Spleen (tissue), 11 donors: Measurements from ENCODE around the gene TM9SF3. TPM values are rescaled to one million over a fixed set of nuclear protein-coding genes. Genes with fewer than 3 reads are reported as not detected.

Experiments used
- DNase-seq: peaks from one replicate; pipeline ENCODE4 v3.0.0-alpha.2; 2020
- H3K27ac ChIP-seq, 8 donors: fragments of 200-600 bp; sonication (generic) in 7 of 8; 1 replicate in 4 of 8; 2 replicates in 4 of 8; pipeline versions ENCODE4 v1.5.0 to v1.8.0; 2016 to 2021; ENCODE audit warnings: inconsistent platforms in 4 of 8, mild to moderate bottlenecking in 4 of 8, moderate library complexity in 1 of 8
- H3K27me3 ChIP-seq, 7 donors: fragments of 200-600 bp; sonication (generic) in 6 of 7; replicated peaks in 1 of 7; 1 replicate in 4 of 7; 2 replicates in 3 of 7; pipeline versions ENCODE4 v1.5.0 to v1.8.0; 2016 to 2021; ENCODE audit warnings: inconsistent platforms in 3 of 7, mild to moderate bottlenecking in 1 of 7
- H3K36me3 ChIP-seq, 6 donors: fragments of 200-600 bp; sonication (generic) in 5 of 6; 1 replicate in 4 of 6; 2 replicates in 2 of 6; pipeline versions ENCODE4 v1.5.0 to v1.8.0; 2016 to 2021; ENCODE audit warnings: inconsistent platforms in 2 of 6
- H3K4me1 ChIP-seq, 6 donors: fragments of 200-600 bp; sonication (generic) in 5 of 6; 1 replicate in 3 of 6; 2 replicates in 3 of 6; pipeline versions ENCODE4 v1.5.0 to v1.8.0; 2016 to 2021; ENCODE audit warnings: inconsistent platforms in 3 of 6
- H3K4me3 ChIP-seq, 8 donors: fragments of 200-600 bp; sonication (generic) in 7 of 8; 1 replicate in 4 of 8; 2 replicates in 4 of 8; pipeline versions ENCODE4 v1.5.0 to v1.8.0; 2016 to 2021; ENCODE audit warnings: inconsistent platforms in 4 of 8, mild to moderate bottlenecking in 4 of 8, moderate library complexity in 2 of 8
- H3K9me3 ChIP-seq, 8 donors: fragments of 200-600 bp; sonication (generic) in 7 of 8; 1 replicate in 4 of 8; 2 replicates in 4 of 8; pipeline versions ENCODE4 v1.5.0 to v1.8.0; 2016 to 2021; ENCODE audit warnings: inconsistent platforms in 4 of 8
- CTCF ChIP-seq, 11 experiments: fragments of 200-600 bp in 7 of 11; fragments of 450-650 bp in 4 of 11; sonication (generic) in 4 of 11; IDR thresholded peaks in 8 of 11; conservative IDR thresholded peaks in 3 of 11; 1 replicate in 7 of 11; 2 replicates in 4 of 11; pipeline versions ENCODE4 v1.4.0 to v1.8.0; 2016 to 2021; ENCODE audit warnings: antibody characterized with exemption in 11 of 11, inconsistent platforms in 4 of 11, mild to moderate bottlenecking in 1 of 11
- POLR2A ChIP-seq, 3 donors: fragments of 450-650 bp; IDR thresholded peaks; one replicate each; pipeline ENCODE4 v1.5.1; 2017; ENCODE audit warnings: antibody characterized with exemption in 3 of 3, mild to moderate bottlenecking in 1 of 3
- POLR2AphosphoS5 ChIP-seq, 3 donors: sonication (generic); formaldehyde crosslinking; IDR thresholded peaks; one replicate each; pipeline ENCODE4 v1.5.1; 2017; ENCODE audit warnings: antibody characterized with exemption in 3 of 3
- WGBS, 5 donors: extraction: QIAGEN DNeasy Blood & Tissue Kit in 3 of 5; methylation state at CpG; one replicate each; pipeline versions ENCODE4 v1.1.5 to v1.1.7; 2013 to 2018; 5-methylcytosine and 5-hydroxymethylcytosine counted together
- intact Hi-C: fragments of 100-400 bp; cut with DNase I; formaldehyde crosslinking; loops from one replicate; pipeline ENCODE4 v1.15.0; 2023; ENCODE audit warnings: low total_unique reads
- polyA plus RNA-seq, 3 donors: library from polyadenylated mRNA; stranded (reverse); fragments of 200-250 nt; gene quantifications; one replicate each; pipeline ENCODE4 v1.2.1, GENCODE V29; 2013
- total RNA-seq, 7 donors: library from RNA; depleted of rRNA in 3 of 7; stranded (reverse); fragments of >200 nt in 3 of 7; fragmentation: NEBNext Ultra II Directional in 4 of 7; extraction: Animal tissue kit (Norgen Biotek cat#: 25700) in 4 of 7; gene quantifications; one replicate each; pipeline versions ENCODE4 v1.1.0 to v1.2.1, GENCODE V29; 2016 to 2021
- donor health status: healthy with polysubstance abuse.
- donor health status: DM: no; HTN: no; CAD: no; lungs with moderate emphysema.
- donor health status: DM: no; HTN: no; CAD: no.
- donor health status: Bipolar disorder and iron deficiency.
- donor health status: healthy.
- donor health status: DM: no; HTN: no; CAD: no.
- donor health status: DM: yes; HTN: yes; CAD: no.

The TM9SF3 gene
- total and polyA plus RNA-seq, 10 donors: 13.2 to 107 (median 76.7) TPM

- Histone ChIP-seq H3K27me3 (no peaks in the 10 kb centered on the region), H3K36me3 (peaks cover 2 to 92% (median 60%) of the 10 kb centered on the region in 6 donors), H3K9me3 (no peaks in the 10 kb centered on the region), H3K4me1 (peaks cover 0 to 4% (median 0%) of the 10 kb centered on the region in 6 donors), H3K4me3 (no peak overlapping the region), H3K27ac (no peak overlapping the region)
- TF ChIP-seq POLR2AphosphoS5 (IDR thresholded peaks at IDR 0.05) (no peak), POLR2A (IDR thresholded peaks at IDR 0.05) (no peak), CTCF (IDR thresholded peaks at IDR 0.05 in 8 of 11, conservative IDR thresholded peaks at IDR 0.05 in 3 of 11) (no peak)
- no peak for DNase-seq
- 93 to 99% (median 96%) methylated on average over 4 of the region's 4 CpGs for WGBS, 5 donors
- intact Hi-C loops: no loop called here
Observed at GRCh38 chr10:96595741-96596140, 8.9 kb upstream of the TM9SF3 start.

- DNase-seq: no peak
- no peaks in the 10 kb centered on the region for H3K9me3 ChIP-seq
- peaks cover 9 to 31% (median 17%) of the 10 kb centered on the region in 6 donors for H3K4me1 ChIP-seq
- TF ChIP-seq POLR2AphosphoS5 (IDR thresholded peaks at IDR 0.05) (no peak), CTCF (IDR thresholded peaks at IDR 0.05 in 8 of 11, conservative IDR thresholded peaks at IDR 0.05 in 3 of 11) (no peak), POLR2A (IDR thresholded peaks at IDR 0.05) (no peak)
- peaks cover 0 to 54% (median 34%) of the 10 kb centered on the region in 6 donors for H3K36me3 ChIP-seq
- H3K27me3 ChIP-seq: no peaks in the 10 kb centered on the region
- WGBS, 5 donors: 29 to 54% (median 33%) methylated on average over 1 of the region's 1 CpG
- no peak overlapping the region for H3K4me3 ChIP-seq
- intact Hi-C loops: no loop called here
- H3K27ac ChIP-seq: no peak overlapping the region
Observed at GRCh38 chr10:96591946-96592345, 5.1 kb upstream of the TM9SF3 start.

GRCh38 chr10:96588616-96589419, 2.0 kb upstream of the TM9SF3 start:
- DNase-seq: no peak
- Histone ChIP-seq H3K4me3 (no peak overlapping the region), H3K36me3 (peaks cover 0 to 22% (median 8%) of the 10 kb centered on the region in 6 donors), H3K27me3 (no peaks in the 10 kb centered on the region), H3K4me1 (peaks cover 26 to 56% (median 38%) of the 10 kb centered on the region in 6 donors), H3K27ac (peak overlapping the region in 1 of 8 donors; percentile 100), H3K9me3 (no peaks in the 10 kb centered on the region)
- WGBS, 5 donors: 53 to 71% (median 56%) methylated on average over 5 of the region's 5 CpGs
- TF ChIP-seq POLR2AphosphoS5 (IDR thresholded peaks at IDR 0.05): no peak
- no peak for TF ChIP-seq POLR2A (IDR thresholded peaks at IDR 0.05)
- no peak for TF ChIP-seq CTCF (IDR thresholded peaks at IDR 0.05 in 8 of 11, conservative IDR thresholded peaks at IDR 0.05 in 3 of 11)
- intact Hi-C loops: no loop called here

- intact Hi-C loops: no loop called here
- 16 to 27% (median 24%) methylated on average over 4 of the region's 4 CpGs for WGBS, 5 donors
- Histone ChIP-seq H3K27me3 (no peaks in the 10 kb centered on the region), H3K36me3 (peaks cover 0 to 15% (median 3%) of the 10 kb centered on the region in 6 donors), H3K27ac (peak overlapping the region in 6 of 8 donors; percentile 95 to 100 (median 98)), H3K4me3 (peak overlapping the region in 6 of 8 donors; percentile 75 to 93 (median 86)), H3K9me3 (no peaks in the 10 kb centered on the region), H3K4me1 (peaks cover 30 to 63% (median 44%) of the 10 kb centered on the region in 6 donors)
- TF ChIP-seq CTCF (IDR thresholded peaks at IDR 0.05 in 8 of 11, conservative IDR thresholded peaks at IDR 0.05 in 3 of 11) (no peak), POLR2AphosphoS5 (IDR thresholded peaks at IDR 0.05) (no peak), POLR2A (IDR thresholded peaks at IDR 0.05) (no peak)
- no peak for DNase-seq
Observed at GRCh38 chr10:96588060-96588554, 1.3 kb upstream of the TM9SF3 start.
